ENCODE data around the gene IFI30.

GRCh38 chr19:18211683-18212082 lies 38.1 kb downstream of the IFI30 start:
- no peak for TF ChIP-seq CTCF (IDR thresholded peaks at IDR 0.05)
- TF ChIP-seq ZFX (IDR thresholded peaks at IDR 0.05; ENCODE audit: borderline replicate concordance) = no peak

Measured in 22Rv1 (cell line).